ENCODE data around the gene RTN4.

DNA sequence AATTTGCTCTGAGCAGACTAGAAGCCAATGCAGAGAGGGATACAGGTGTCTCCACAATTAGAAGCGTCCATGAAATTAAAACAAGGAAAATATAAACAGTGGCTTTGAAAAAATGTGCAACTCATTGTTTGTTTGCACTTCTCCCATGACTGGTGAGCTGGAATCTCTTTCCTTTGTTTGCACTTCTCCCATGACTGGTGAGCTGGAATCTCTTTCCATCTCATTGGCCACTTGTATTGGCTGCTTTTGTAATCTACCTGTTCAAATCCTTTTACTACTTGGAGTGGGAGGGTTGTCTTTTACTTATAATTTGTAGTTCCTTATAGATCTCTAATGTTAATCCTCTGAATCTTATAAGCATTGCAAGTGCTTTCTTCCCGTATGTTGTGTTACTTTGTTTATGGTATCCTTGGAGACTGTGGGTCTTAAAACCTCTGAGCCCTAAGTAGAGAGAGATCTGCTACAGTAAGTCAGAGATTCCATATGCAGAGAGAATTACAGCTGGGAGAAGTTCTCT lies 94.1 kb downstream of the RTN4 start:
- TF ChIP-seq, protein P1, sequence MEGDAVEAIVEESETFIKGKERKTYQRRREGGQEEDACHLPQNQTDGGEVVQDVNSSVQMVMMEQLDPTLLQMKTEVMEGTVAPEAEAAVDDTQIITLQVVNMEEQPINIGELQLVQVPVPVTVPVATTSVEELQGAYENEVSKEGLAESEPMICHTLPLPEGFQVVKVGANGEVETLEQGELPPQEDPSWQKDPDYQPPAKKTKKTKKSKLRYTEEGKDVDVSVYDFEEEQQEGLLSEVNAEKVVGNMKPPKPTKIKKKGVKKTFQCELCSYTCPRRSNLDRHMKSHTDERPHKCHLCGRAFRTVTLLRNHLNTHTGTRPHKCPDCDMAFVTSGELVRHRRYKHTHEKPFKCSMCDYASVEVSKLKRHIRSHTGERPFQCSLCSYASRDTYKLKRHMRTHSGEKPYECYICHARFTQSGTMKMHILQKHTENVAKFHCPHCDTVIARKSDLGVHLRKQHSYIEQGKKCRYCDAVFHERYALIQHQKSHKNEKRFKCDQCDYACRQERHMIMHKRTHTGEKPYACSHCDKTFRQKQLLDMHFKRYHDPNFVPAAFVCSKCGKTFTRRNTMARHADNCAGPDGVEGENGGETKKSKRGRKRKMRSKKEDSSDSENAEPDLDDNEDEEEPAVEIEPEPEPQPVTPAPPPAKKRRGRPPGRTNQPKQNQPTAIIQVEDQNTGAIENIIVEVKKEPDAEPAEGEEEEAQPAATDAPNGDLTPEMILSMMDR (IDR thresholded peaks at IDR 0.05; ENCODE audit: borderline replicate concordance, extremely low read depth, low read length, poor library complexity, severe bottlenecking), result no peak
- no peak for TF ChIP-seq EZH2 (IDR thresholded peaks at IDR 0.05; ENCODE audit: borderline replicate concordance, low read depth, low read length, severe bottlenecking)
